IMR-90 (cell line): ENCODE measurements around the gene SESN3. TPM values are rescaled to one million over a fixed set of nuclear protein-coding genes. Genes with fewer than 3 reads are reported as not detected.

Experiments
- ATAC-seq: fragments of 200-7000 bp; cut with Tn5 transposase; 2 replicates; pipeline ENCODE4 v1.9.1; 2020; ENCODE audit warnings: low read depth, mild to moderate bottlenecking, moderate library complexity
- BruUV-seq: library from RNA; stranded (reverse); fragments of 400-500 nt; replicated peaks from 2 replicates; lab custom pipeline; 2021; lab: Mats Ljungman, UMichigan
- CTCF ChIA-PET: fragments of 300-600 bp; formaldehyde crosslinking; extraction: SDS; loops from one replicate; lab custom pipeline; 2021; ENCODE audit warnings: antibody characterized with exemption; lab: Yijun Ruan, JAX
- POLR2A ChIA-PET: fragments of 300-600 bp; sonication (Branson Sonifier 250); formaldehyde crosslinking; loops from one replicate; lab custom pipeline; 2022; ENCODE audit warnings: antibody characterized with exemption; ENCODE audit not compliant: unreplicated experiment; lab: Charles Lee
- DNase-seq: peaks from one replicate; pipeline ENCODE4 v3.0.0; 2013
- H2AFZ ChIP-seq: replicated peaks from 2 replicates; pipeline ENCODE3; 2013; ENCODE audit warnings: low read length, mild to moderate bottlenecking; ENCODE audit not compliant: poor library complexity
- H2AK5ac ChIP-seq: 2 replicates; pipeline ENCODE4 v1.6.1; 2013; ENCODE audit warnings: low read depth, low read length, inconsistent platforms
- H2AK9ac ChIP-seq: replicated peaks from 2 replicates; pipeline ENCODE3; 2013; ENCODE audit warnings: mild to moderate bottlenecking, low read depth, low read length, moderate library complexity; ENCODE audit not compliant: poor library complexity
- H2BK120ac ChIP-seq: 2 replicates; pipeline ENCODE4 v1.6.1; 2013; ENCODE audit warnings: low read depth, low read length, inconsistent platforms
- H2BK15ac ChIP-seq: 3 replicates; pipeline ENCODE4 v1.6.1; 2013; ENCODE audit warnings: low read depth, low read length, inconsistent platforms
- H2BK20ac ChIP-seq: 2 replicates; pipeline ENCODE4 v1.6.1; 2013; ENCODE audit warnings: low read depth, mild to moderate bottlenecking, inconsistent platforms, low read length, moderate library complexity
- H2BK5ac ChIP-seq: 2 replicates; pipeline ENCODE4 v1.6.1; 2013; ENCODE audit warnings: mild to moderate bottlenecking, low read depth, low read length, inconsistent platforms; ENCODE audit not compliant: poor library complexity, severe bottlenecking
- H3K14ac ChIP-seq: replicated peaks from 2 replicates; pipeline ENCODE4 v1.6.1; 2013; ENCODE audit warnings: low read depth, low read length, inconsistent platforms
- H3K18ac ChIP-seq: 2 replicates; pipeline ENCODE4 v1.6.1; 2013; ENCODE audit warnings: low read depth, low read length, control low read depth
- H3K23ac ChIP-seq: 2 replicates; pipeline ENCODE4 v1.6.1; 2013; ENCODE audit warnings: low read depth, low read length, inconsistent platforms
- H3K27ac ChIP-seq: 2 replicates; pipeline ENCODE4 v1.5.1; 2013; ENCODE audit warnings: mild to moderate bottlenecking, control low read depth, low read length; ENCODE audit not compliant: insufficient read depth
- H3K27me3 ChIP-seq: 2 replicates; pipeline ENCODE4 v1.6.1; 2013; ENCODE audit warnings: low read length; ENCODE audit not compliant: control insufficient read depth, insufficient read depth
- H3K36me3 ChIP-seq: 2 replicates; pipeline ENCODE4 v1.6.1; 2013; ENCODE audit warnings: low read length, mixed read lengths; ENCODE audit not compliant: control insufficient read depth, insufficient read depth
- H3K4ac ChIP-seq: 2 replicates; pipeline ENCODE4 v1.6.1; 2013; ENCODE audit warnings: low read depth, low read length, inconsistent platforms
- H3K4me1 ChIP-seq: 2 replicates; pipeline ENCODE4 v1.6.1; 2013; ENCODE audit warnings: low read length, mixed read lengths; ENCODE audit not compliant: control insufficient read depth, insufficient read depth
- H3K4me2 ChIP-seq: 2 replicates; pipeline ENCODE4 v1.6.1; 2013; ENCODE audit warnings: low read depth, mild to moderate bottlenecking, control low read depth, low read length, moderate library complexity
- H3K4me3 ChIP-seq: 2 replicates; pipeline ENCODE4 v1.5.1; 2013; ENCODE audit warnings: low read depth, mild to moderate bottlenecking, control low read depth, low read length, moderate library complexity; ENCODE audit not compliant: insufficient read depth
- H3K56ac ChIP-seq: 2 replicates; pipeline ENCODE4 v1.6.1; 2013; ENCODE audit warnings: low read length, inconsistent platforms; ENCODE audit not compliant: insufficient read depth; ENCODE audit errors: extremely low read depth
- H3K79me1 ChIP-seq, 2 experiments: 2 replicates each; pipeline ENCODE4 v1.6.1; 2013; ENCODE audit warnings: low read length in 2 of 2, inconsistent platforms in 1 of 2, low read depth in 1 of 2
- H3K9ac ChIP-seq: 2 replicates; pipeline ENCODE4 v1.6.1; 2013; ENCODE audit warnings: low read depth, low read length, control low read depth
- H3K9me1 ChIP-seq: 2 replicates; pipeline ENCODE4 v1.6.1; 2013; ENCODE audit warnings: low read length, inconsistent platforms; ENCODE audit not compliant: insufficient read depth
- H3K9me3 ChIP-seq: 2 replicates; pipeline ENCODE4 v1.6.1; 2013; ENCODE audit warnings: low read length; ENCODE audit not compliant: control insufficient read depth, insufficient read depth
- H4K20me1 ChIP-seq: 2 replicates; pipeline ENCODE4 v1.6.1; 2013; ENCODE audit warnings: low read length, inconsistent platforms; ENCODE audit not compliant: insufficient read depth
- H4K5ac ChIP-seq: 2 replicates; pipeline ENCODE4 v1.6.1; 2013; ENCODE audit warnings: mild to moderate bottlenecking, low read depth, low read length, control low read depth
- H4K8ac ChIP-seq, 2 experiments: 2 replicates each; pipeline ENCODE4 v1.6.1; 2013; ENCODE audit warnings: low read depth in 2 of 2, low read length in 2 of 2, control low read depth in 1 of 2, inconsistent platforms in 1 of 2
- H4K91ac ChIP-seq: 2 replicates; pipeline ENCODE4 v1.6.1; 2013; ENCODE audit warnings: low read depth, low read length, inconsistent platforms; ENCODE audit not compliant: insufficient read depth
- CHD1 ChIP-seq: IDR thresholded peaks from 2 replicates; pipeline ENCODE4 v1.6.1; 2012; ENCODE audit warnings: low read depth, low read length, improper control_type of control experiment
- MAZ ChIP-seq: IDR thresholded peaks from 2 replicates; pipeline ENCODE4 v1.6.1; 2012; ENCODE audit warnings: low read depth, mild to moderate bottlenecking, low read length, improper control_type of control experiment, moderate library complexity, borderline replicate concordance
- POLR2A ChIP-seq: IDR thresholded peaks from 2 replicates; pipeline ENCODE4 v1.6.1; 2012; ENCODE audit warnings: mild to moderate bottlenecking, low read depth, low read length
- RCOR1 ChIP-seq: IDR thresholded peaks from 2 replicates; pipeline ENCODE4 v1.6.1; 2012; ENCODE audit warnings: mild to moderate bottlenecking, low read length, improper control_type of control experiment; ENCODE audit not compliant: insufficient replicate concordance
- WGBS, 2 experiments: methylation state at CpG; one replicate each; pipeline versions ENCODE4 v1.1.5 to v1.1.7; 2013; ENCODE audit warnings: missing lambda C conversion rate in 2 of 2; ENCODE audit not compliant: insufficient read length in 1 of 2; ENCODE audit errors: extremely low coverage in 2 of 2; 5-methylcytosine and 5-hydroxymethylcytosine counted together
- dilution Hi-C: fragments of 300-500 bp; cut with HindIII; formaldehyde crosslinking; loops from one replicate; pipeline ENCODE4 v1.14.3; 2018; ENCODE audit warnings: low sequenced_read_pairs; ENCODE audit not compliant: unreplicated experiment
- in situ Hi-C: fragments of 300-500 bp; cut with MboI; formaldehyde crosslinking; loops from 3 replicates; pipeline ENCODE4 v1.14.3; 2019; ENCODE audit warnings: low sequenced_read_pairs, inconsistent platforms, mixed read lengths
- intact Hi-C: fragments of 100-400 bp; cut with micrococcal nuclease; formaldehyde crosslinking; loops from 2 replicates; pipeline ENCODE4 v1.10.0; 2022
- polyA plus RNA-seq, 3 experiments: library from polyadenylated mRNA; depleted of rRNA; stranded (reverse); fragments of >200 nt; gene quantifications; 2 replicates each; pipeline ENCODE4 v1.2.3, GENCODE V29; 2012; ENCODE audit warnings: low replicate concordance in 1 of 3
- total RNA-seq: library from RNA; depleted of rRNA; stranded (reverse); fragments of >200 nt; gene quantifications from 2 replicates; pipeline ENCODE4 v1.2.3, GENCODE V29; 2012
- TF ChIP-seq, protein P1 (sequence below): fragments of 150-350 bp; IDR thresholded peaks from 2 replicates; pipeline ENCODE4 v1.6.1; 2016; ENCODE audit warnings: low read depth, mild to moderate bottlenecking, low read length, moderate library complexity, borderline replicate concordance
- TF ChIP-seq, protein P2 (sequence below): fragments of 150-350 bp; IDR thresholded peaks from 2 replicates; pipeline ENCODE4 v1.6.1; 2017; ENCODE audit warnings: mild to moderate bottlenecking, antibody characterized with exemption, low read length, low read depth

Gene SESN3
- total and polyA plus RNA-seq, 2 of the 4 experiments (the other 2 are of a cell fraction) = 2.0 to 7.7 TPM

DNA sequence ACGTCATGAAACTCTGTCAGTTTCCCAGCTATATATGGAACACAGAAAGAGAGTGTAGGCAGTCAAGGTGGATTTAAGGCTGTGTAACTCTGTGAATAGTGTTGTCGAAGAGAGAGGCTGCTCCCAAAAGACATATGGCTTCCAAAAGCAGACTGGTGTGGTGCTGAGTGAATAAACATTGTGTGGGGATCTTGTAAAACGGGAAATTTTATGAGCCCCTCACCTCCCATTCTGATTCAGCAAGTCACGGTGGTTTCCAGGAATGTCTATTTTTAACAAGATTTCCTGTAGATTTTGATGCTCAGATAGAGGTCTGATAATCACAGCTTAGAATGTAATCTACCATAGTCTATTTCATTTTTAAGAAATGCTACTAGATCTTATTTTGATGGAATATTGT is 67.9 kb downstream of the SESN3 start:
- CTCF ChIA-PET = no interaction called here
- intact Hi-C loops = no loop called here
- no peak for ATAC-seq

More for the DNA sequence above, 67.9 kb downstream of the SESN3 start:
- H3K4me1 ChIP-seq = no peaks in the 10 kb centered on the region
- no peak overlapping the region for H3K14ac ChIP-seq
- no peak overlapping the region for H3K18ac ChIP-seq
- WGBS, 2 experiments = no CpG with 5 or more reads among the region's 4 CpGs
- H3K56ac ChIP-seq = 0 out of 2 replicates have a peak overlapping the region, but pooled peaks have one; percentile 12
- no peak overlapping the region for H3K27ac ChIP-seq
- H2AFZ ChIP-seq = no peak overlapping the region
- H3K27me3 ChIP-seq = no peaks in the 10 kb centered on the region; the same call in 1 of the 2 replicates
- H4K20me1 ChIP-seq = no peaks in the 10 kb centered on the region
- H3K23ac ChIP-seq = no peak overlapping the region
- no peak overlapping the region for H4K91ac ChIP-seq
- H3K4me3 ChIP-seq = no peak overlapping the region
- in situ Hi-C loops = no loop called here
- TF ChIP-seq, protein P1, sequence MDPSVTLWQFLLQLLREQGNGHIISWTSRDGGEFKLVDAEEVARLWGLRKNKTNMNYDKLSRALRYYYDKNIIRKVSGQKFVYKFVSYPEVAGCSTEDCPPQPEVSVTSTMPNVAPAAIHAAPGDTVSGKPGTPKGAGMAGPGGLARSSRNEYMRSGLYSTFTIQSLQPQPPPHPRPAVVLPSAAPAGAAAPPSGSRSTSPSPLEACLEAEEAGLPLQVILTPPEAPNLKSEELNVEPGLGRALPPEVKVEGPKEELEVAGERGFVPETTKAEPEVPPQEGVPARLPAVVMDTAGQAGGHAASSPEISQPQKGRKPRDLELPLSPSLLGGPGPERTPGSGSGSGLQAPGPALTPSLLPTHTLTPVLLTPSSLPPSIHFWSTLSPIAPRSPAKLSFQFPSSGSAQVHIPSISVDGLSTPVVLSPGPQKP = no peak
- no peak for TF ChIP-seq POLR2A
- TF ChIP-seq, protein P2, sequence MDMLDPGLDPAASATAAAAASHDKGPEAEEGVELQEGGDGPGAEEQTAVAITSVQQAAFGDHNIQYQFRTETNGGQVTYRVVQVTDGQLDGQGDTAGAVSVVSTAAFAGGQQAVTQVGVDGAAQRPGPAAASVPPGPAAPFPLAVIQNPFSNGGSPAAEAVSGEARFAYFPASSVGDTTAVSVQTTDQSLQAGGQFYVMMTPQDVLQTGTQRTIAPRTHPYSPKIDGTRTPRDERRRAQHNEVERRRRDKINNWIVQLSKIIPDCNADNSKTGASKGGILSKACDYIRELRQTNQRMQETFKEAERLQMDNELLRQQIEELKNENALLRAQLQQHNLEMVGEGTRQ = no peak
- no peak for TF ChIP-seq MAZ
- TF ChIP-seq RCOR1 = no peak
- no peak for TF ChIP-seq CHD1
- no peaks in the 10 kb centered on the region for H3K79me1 ChIP-seq
- dilution Hi-C loops = no loop called here
- no peak overlapping the region for H2BK5ac ChIP-seq
- no peak overlapping the region for H2BK20ac ChIP-seq
- H2BK120ac ChIP-seq = no peak overlapping the region
- no peak overlapping the region for H4K5ac ChIP-seq
- no peak overlapping the region for H4K8ac ChIP-seq
- H2AK5ac ChIP-seq = no peak overlapping the region
- no peak overlapping the region for H2AK9ac ChIP-seq
- H3K9ac ChIP-seq = no peak overlapping the region
- no peak overlapping the region for H2BK15ac ChIP-seq
- BruUV-seq = no TSS peak
- H3K36me3 ChIP-seq = no peaks in the 10 kb centered on the region
- no peak for DNase-seq
- H3K9me1 ChIP-seq = no peaks in the 10 kb centered on the region
- no peaks in the 10 kb centered on the region for H3K9me3 ChIP-seq
- POLR2A ChIA-PET = no interaction called here
- H3K4ac ChIP-seq = no peak overlapping the region
- H3K4me2 ChIP-seq = no peak overlapping the region
